CD4-positive, alpha-beta T cell treated with Interleukin-1 beta for 1 hour (primary cell): ENCODE data around the gene C3orf70.

Source experiments
- DNase-seq, 2 donors: peaks; one replicate each; pipeline ENCODE4 v3.0.0-alpha.2; 2020 to 2022

The C3orf70 gene

GRCh38 chr3:185084901-185085300 is 68.0 kb downstream of the C3orf70 start:
- DNase-seq = no peak

- no peak for DNase-seq
These were observed 68.5 kb downstream of the C3orf70 start for GRCh38 chr3:185084402-185084801.

- no peak for DNase-seq
These were observed 70.0 kb downstream of the C3orf70 start for GRCh38 chr3:185082829-185083228.

- no peak for DNase-seq
These were observed 70.7 kb downstream of the C3orf70 start for GRCh38 chr3:185082149-185082548.

GRCh38 chr3:185081521-185081920 is 71.3 kb downstream of the C3orf70 start:
- DNase-seq = no peak

GRCh38 chr3:185079625-185080024 is 73.2 kb downstream of the C3orf70 start:
- DNase-seq = no peak

GRCh38 chr3:185076219-185076618 is 76.6 kb downstream of the C3orf70 start:
- no peak for DNase-seq

GRCh38 chr3:185075547-185075946 is 77.3 kb downstream of the C3orf70 start:
- no peak for DNase-seq

- no peak for DNase-seq
These were observed 81.5 kb downstream of the C3orf70 start for GRCh38 chr3:185071287-185071800.

- DNase-seq = no peak
These were observed 82.2 kb downstream of the C3orf70 start for GRCh38 chr3:185070491-185071286.

- no peak for DNase-seq
These were observed 83.5 kb downstream of the C3orf70 start for GRCh38 chr3:185069037-185070030.

- DNase-seq = no peak
These were observed 85.7 kb downstream of the C3orf70 start for GRCh38 chr3:185067173-185067572.

GRCh38 chr3:185066251-185066650 is 86.6 kb downstream of the C3orf70 start:
- no peak for DNase-seq

GRCh38 chr3:185065059-185065458 is 87.8 kb downstream of the C3orf70 start:
- DNase-seq = no peak

GRCh38 chr3:185063431-185063830 is 89.4 kb downstream of the C3orf70 start:
- no peak for DNase-seq

GRCh38 chr3:185062191-185062590 is 90.7 kb downstream of the C3orf70 start:
- no peak for DNase-seq

GRCh38 chr3:185060655-185061054 is 92.2 kb downstream of the C3orf70 start:
- no peak for DNase-seq

- DNase-seq = peak in 1 of 2 donors; percentile 9
These were observed 93.1 kb downstream of the C3orf70 start for GRCh38 chr3:185059766-185060165.

- DNase-seq = no peak
These were observed 94.1 kb downstream of the C3orf70 start for GRCh38 chr3:185058796-185059195.

GRCh38 chr3:185057829-185058228 is 95.0 kb downstream of the C3orf70 start:
- no peak for DNase-seq

GRCh38 chr3:185056908-185057307 is 96.0 kb downstream of the C3orf70 start:
- DNase-seq = no peak

- no peak for DNase-seq
These were observed 100.2 kb downstream of the C3orf70 start for GRCh38 chr3:185052631-185053030.

GRCh38 chr3:185051801-185052200 is 101.1 kb downstream of the C3orf70 start:
- DNase-seq = no peak

GRCh38 chr3:185049710-185050109 is 103.2 kb downstream of the C3orf70 start:
- DNase-seq = no peak
